Measurements from ENCODE around the gene GTF2H2C.
"Not testable (repeated sequence)": the region's sequence is repeated elsewhere in the genome, so short reads cannot be mapped to it uniquely, and the experiment has no call there.

GTF2H2C gene

DNA sequence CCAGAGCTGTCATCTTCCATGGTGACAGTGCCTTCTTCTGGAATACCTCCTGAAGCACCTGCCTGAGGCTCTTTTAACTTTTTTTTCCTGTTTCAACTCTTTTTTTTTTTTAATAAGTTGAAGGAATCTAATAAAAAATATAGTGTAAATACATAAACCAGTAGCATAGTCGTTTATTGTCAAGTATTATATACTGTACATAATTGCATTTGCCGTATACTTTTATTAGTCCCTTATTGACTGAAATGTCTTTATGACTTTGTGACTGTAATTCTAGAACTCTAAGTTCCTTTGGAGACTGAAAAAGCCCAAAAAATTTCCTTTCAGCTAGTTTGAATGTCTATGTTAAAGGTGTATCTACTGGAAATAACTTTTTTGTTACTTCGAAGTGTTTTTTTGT is 22.1 kb upstream of the GTF2H2C start:
- not testable (repeated sequence) for H3K36me3 Mint-ChIP-seq (ENCODE audit: low read depth)

DNA sequence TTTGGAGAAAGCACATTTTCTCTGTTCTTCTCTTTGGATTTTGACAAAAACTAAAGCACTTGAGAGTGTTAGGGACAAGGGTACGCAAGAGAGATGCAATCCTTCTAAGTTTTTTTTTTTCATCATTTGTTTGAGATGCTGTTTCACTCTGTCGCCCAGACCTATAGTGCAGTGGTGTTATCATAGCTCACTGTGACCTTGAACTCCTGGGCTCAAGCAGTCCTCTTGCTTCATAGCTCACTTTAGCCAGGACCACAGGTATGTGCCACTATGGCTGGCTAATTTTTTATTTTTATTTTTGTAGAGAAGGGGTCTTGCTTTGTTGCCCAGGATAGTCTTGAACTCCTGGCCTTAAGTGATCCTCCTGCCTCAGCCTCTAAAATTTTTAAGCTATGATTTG is 21.3 kb upstream of the GTF2H2C start:
- not testable (repeated sequence) for H3K27ac Mint-ChIP-seq; H3K9me3 Mint-ChIP-seq; DNase-seq; H3K4me3 Mint-ChIP-seq; H3K27me3 Mint-ChIP-seq; H3K36me3 Mint-ChIP-seq (ENCODE audit: low read depth); H3K4me1 Mint-ChIP-seq (ENCODE audit: low read depth)

More for the DNA sequence above, 22.1 kb upstream of the GTF2H2C start:
- H3K9me3 Mint-ChIP-seq; H3K27ac Mint-ChIP-seq; H3K4me1 Mint-ChIP-seq (ENCODE audit: low read depth); H3K4me3 Mint-ChIP-seq; H3K27me3 Mint-ChIP-seq; DNase-seq: not testable (repeated sequence)

DNA sequence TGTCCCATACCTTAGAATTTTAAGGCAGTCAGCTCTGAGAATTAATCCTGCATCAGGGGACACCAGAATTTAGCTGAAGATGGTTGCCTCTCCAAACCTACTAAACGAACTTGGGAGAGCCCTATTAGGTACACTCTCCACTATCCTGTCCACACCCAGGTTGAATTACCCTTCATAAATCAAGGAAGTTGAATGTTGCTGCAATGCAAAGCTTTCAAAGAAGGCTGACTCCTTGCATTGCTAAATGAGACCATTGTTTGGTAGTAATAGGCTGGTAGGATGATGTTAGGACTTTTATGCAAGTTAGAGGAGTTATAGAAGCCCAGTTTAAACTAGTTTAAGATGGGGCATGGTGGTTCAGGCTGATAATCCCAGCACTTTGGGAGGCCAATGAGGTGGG is 18.6 kb upstream of the GTF2H2C start:
- not testable (repeated sequence) for H3K27ac Mint-ChIP-seq; H3K4me1 Mint-ChIP-seq (ENCODE audit: low read depth); H3K27me3 Mint-ChIP-seq; H3K9me3 Mint-ChIP-seq; H3K4me3 Mint-ChIP-seq; DNase-seq; H3K36me3 Mint-ChIP-seq (ENCODE audit: low read depth)

DNA sequence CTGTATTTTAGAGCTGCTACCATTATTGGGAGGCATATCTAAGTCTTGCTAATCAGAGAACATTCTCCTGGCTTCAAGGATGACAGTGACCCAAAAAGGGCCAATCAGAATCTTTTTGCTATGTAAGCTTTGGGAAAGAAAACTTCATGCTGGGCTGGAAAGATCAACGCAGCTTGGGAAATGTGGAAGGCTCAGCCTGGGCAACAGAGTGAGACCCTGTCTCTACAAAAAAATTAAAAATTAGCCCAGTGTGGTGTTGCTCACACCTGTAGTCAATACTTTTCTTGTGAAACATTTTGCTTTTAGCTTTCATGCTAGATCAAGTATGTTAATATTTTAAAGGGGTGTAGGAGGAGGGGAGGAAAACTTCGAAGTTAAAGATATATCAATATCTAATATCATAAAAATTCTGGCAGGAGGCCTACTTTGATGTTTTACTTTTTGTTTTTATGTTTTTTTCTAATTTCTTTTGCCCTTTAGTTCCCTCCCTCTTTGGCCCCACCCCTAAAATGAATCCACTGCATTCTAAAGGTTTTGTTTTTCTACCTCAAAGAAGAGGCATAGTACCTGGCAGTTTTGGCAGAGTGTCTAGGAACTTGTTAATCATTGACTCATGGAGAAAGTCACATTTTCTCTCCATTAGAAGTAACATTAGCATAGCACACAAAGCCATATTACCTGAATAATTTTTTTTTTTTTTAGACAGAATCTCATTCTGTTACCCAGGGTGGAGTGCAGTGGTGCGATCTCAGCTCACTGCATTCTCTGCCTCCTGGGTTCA is 17.0 kb upstream of the GTF2H2C start:
- H3K36me3 Mint-ChIP-seq (ENCODE audit: low read depth); H3K27me3 Mint-ChIP-seq; H3K27ac Mint-ChIP-seq; H3K4me1 Mint-ChIP-seq (ENCODE audit: low read depth); H3K4me3 Mint-ChIP-seq; H3K9me3 Mint-ChIP-seq; DNase-seq: not testable (repeated sequence)

DNA sequence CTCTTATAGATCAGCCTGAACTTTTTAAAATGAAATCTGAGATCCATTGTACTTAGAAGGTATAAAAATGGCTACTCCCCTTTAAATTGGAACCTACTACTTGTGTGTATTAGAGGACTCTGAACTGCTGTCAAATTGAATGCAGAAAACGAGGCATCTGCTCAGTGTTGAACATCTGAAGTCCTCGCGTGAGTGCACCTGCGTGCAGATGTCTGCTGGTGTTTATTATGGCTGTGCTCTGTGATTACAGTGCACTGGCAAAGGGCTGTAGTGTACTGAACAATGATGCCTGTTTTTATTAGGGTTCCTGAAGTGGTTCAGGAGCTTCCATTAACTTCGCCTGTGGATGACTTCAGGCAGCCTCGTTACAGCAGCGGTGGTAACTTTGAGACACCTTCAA is 15.4 kb upstream of the GTF2H2C start:
- not testable (repeated sequence) for H3K4me3 Mint-ChIP-seq; H3K9me3 Mint-ChIP-seq; H3K4me1 Mint-ChIP-seq (ENCODE audit: low read depth); H3K27ac Mint-ChIP-seq; DNase-seq; H3K36me3 Mint-ChIP-seq (ENCODE audit: low read depth); H3K27me3 Mint-ChIP-seq

DNA sequence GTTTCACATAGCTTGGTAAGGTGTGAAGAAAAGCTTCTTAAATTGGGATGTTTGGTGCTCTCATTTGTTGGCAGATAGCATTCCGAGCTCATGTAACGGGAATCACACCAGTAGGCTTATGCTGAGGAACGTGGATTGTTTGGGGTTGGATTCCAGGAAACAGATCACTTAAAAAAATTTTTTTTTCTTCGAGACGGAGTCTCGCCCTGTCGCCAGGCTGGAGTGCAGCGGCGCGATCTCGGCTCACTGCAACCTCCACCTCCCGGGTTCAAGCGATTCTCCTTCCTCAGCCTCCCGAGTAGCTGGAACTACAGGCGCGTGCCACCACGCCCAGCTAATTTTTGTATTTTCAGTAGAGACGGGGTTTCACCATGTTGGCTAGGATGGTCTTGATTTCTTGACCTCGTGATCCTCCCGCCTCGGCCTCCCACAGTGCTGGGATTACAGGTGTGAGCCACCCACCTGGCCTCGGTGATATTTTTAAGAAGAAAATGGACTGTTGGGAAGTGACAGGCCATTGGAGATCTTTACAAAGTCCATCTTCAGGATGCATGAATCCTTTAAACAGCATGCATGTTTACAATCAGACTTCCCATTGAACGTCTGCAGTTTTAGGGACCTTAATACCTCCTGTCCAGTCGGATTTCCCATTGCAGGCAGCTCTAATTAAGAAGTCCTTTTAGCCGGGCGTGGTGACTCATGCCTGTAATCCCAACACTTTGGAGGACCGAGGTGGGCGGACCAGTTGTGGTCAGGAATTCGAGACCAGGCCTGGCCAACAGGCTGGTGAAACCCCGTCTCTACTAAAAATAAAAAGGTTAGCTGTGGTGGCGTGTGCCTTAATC is 818 bp downstream of the GTF2H2C start:
- H3K4me1 Mint-ChIP-seq (ENCODE audit: low read depth); H3K9me3 Mint-ChIP-seq; H3K27me3 Mint-ChIP-seq; DNase-seq; H3K27ac Mint-ChIP-seq: not testable (repeated sequence)
- H3K36me3 Mint-ChIP-seq (ENCODE audit: low read depth), result peaks cover 11% of the 10 kb centered on the region
- H3K4me3 Mint-ChIP-seq, result peak overlapping the region; percentile 77

DNA sequence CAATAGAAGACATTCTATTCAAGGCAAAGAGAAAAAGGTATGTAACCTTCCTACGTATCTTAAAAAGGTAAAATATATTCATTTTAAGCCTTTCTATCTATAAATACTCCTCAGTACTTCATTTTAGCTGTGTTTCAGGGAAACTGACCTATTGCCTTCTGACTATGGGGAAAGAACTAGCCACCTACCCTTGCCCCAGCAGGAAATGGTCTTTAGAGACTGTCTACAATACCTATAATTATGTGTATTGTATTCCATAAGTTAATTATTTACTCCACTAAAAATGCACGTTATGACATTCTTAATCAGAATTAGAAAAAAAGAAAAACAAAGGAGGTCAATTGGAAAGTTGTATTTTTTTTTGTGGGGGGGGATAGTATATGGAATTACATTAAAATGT is 6.2 kb downstream of the GTF2H2C start:
- H3K9me3 Mint-ChIP-seq; DNase-seq; H3K4me1 Mint-ChIP-seq (ENCODE audit: low read depth); H3K27ac Mint-ChIP-seq; H3K4me3 Mint-ChIP-seq; H3K27me3 Mint-ChIP-seq: not testable (repeated sequence)
- peaks cover 14% of the 10 kb centered on the region for H3K36me3 Mint-ChIP-seq (ENCODE audit: low read depth)

DNA sequence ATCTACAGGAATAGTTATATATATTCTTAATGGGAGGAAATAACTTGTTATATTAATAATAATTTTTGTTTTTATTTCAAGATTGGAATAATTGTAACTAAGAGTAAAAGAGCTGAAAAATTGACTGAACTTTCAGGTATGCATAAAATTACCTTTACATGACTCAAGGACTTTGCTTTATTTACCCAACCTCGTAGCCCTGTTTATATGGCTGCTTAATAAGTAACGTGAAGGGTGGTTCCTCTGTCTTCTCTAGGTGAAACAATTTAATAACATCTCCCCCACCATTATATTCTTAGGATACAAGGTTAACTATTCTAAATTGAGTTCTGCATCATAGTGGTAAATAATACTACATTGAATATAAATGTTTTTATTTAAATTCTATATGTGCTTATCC is 8.1 kb downstream of the GTF2H2C start:
- not testable (repeated sequence) for H3K4me3 Mint-ChIP-seq; H3K4me1 Mint-ChIP-seq (ENCODE audit: low read depth); H3K27me3 Mint-ChIP-seq; H3K9me3 Mint-ChIP-seq; DNase-seq; H3K27ac Mint-ChIP-seq
- H3K36me3 Mint-ChIP-seq (ENCODE audit: low read depth), result peaks cover 12% of the 10 kb centered on the region

DNA sequence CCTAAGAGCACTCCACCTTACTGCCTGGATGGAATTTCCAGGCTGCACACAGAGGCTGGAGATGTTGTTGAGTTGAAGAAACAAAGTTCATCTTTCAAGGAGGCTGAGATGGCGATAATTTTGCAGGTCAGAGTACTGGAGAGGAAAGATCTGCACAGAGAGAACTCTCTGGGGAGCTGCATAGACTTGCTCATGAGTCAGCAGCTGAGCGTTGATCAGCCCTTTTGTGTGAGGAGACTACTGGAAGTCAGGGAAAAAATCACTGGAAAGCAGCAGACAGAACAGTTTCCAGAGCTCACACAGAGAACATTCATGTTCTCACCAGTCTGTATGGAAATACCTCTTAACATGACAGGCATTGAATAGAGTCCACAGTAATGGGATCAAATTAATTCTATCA is 23.4 kb downstream of the GTF2H2C start:
- H3K27me3 Mint-ChIP-seq; H3K4me3 Mint-ChIP-seq; H3K27ac Mint-ChIP-seq; DNase-seq; H3K9me3 Mint-ChIP-seq; H3K36me3 Mint-ChIP-seq (ENCODE audit: low read depth); H3K4me1 Mint-ChIP-seq (ENCODE audit: low read depth): not testable (repeated sequence)

DNA sequence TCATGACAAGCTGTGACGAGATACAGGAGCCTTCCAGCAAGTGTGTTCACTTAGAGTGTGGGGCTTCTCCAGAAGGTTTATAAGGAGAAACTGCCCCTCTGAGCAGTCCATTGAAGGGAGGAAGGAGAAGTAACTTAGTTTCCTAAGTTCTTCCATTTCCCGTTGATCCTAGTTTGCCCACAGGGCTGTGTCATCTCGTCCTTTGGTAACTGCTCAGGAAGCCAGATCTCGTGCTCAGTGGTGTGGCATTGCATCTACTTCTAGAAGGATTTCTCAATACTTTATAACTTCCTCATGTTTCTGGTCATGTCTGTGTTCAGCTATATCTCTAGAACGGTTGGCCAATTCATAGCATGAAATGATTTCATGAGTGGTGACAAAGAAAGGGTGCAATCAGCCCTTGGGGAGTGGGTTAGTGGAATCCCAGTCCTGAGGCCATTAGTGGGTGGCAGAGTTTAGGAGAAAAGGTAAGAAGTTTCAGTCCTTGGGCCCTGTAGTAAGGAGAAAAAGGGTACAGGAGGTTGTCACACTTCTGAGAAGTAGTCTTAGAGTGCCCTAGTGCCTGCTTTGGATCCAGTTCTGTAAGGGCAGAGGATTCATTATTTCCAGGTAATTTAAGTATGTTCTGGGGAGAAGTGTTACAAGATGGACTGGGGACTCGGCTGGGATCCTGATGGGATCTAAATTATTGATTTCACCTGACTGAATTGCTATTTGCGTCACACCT is 36.3 kb downstream of the GTF2H2C start:
- H3K4me1 Mint-ChIP-seq (ENCODE audit: low read depth); H3K9me3 Mint-ChIP-seq; H3K27ac Mint-ChIP-seq; H3K36me3 Mint-ChIP-seq (ENCODE audit: low read depth); DNase-seq; H3K27me3 Mint-ChIP-seq; H3K4me3 Mint-ChIP-seq: not testable (repeated sequence)

DNA sequence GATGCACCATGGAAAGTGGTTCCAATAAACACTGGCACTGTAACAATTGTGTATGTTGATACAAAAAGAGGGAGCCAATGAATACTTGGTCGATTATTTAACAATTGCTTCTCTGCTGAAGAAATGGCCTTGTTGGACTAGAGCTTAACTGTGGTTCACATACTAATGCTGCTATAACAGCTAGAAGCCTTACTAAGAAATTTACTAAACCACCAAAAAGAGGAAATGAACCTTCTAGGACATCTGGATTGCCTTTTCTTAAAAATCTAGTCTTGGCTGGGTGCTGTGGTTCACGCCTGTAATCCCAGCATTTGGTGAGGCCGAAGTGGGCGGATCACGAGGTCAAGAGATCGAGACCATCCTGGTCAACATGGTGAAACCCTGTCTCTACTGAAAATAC is 42.0 kb downstream of the GTF2H2C start:
- not testable (repeated sequence) for H3K4me3 Mint-ChIP-seq; DNase-seq; H3K4me1 Mint-ChIP-seq (ENCODE audit: low read depth); H3K27me3 Mint-ChIP-seq; H3K9me3 Mint-ChIP-seq; H3K36me3 Mint-ChIP-seq (ENCODE audit: low read depth); H3K27ac Mint-ChIP-seq

DNA sequence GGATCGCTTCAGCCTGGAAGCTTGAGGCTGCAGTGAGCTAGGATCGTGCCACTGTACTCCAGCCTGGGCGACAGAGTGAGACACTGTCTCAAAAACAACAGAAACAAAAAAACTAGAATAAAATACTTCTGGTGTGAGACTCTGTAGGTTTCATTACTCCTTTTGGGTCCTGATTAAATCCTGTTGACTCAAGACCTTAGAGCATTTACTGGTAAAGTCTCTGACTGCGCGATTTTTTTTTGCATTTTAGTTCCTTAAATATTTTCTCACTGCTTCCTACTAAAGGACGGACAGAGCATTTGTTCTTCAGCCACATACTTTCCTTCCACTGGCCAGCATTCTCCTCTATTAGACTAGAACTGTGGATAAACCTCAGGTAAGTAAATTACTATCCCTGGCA is 46.8 kb downstream of the GTF2H2C start:
- H3K4me3 Mint-ChIP-seq; H3K9me3 Mint-ChIP-seq; DNase-seq; H3K36me3 Mint-ChIP-seq (ENCODE audit: low read depth); H3K27me3 Mint-ChIP-seq; H3K4me1 Mint-ChIP-seq (ENCODE audit: low read depth); H3K27ac Mint-ChIP-seq: not testable (repeated sequence)

DNA sequence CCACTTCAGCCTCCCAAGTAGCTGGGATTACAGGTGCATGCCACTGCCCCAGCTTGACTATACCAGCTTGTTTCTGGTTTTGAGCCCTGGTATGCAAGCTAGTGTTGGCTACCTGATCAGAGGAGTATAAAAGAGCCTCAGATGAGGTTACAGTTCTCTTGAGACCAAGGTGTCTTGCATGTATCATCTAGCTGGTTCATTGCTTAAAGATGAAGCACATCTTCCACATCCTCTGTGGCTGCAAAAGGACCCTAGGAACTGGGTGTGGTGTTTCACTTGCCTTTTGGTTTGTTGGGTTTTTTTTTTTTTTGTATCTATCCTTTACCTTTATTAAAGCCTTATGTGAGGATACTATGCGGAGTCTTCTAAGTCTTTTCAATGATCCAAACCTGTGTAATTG is 47.8 kb downstream of the GTF2H2C start:
- H3K4me3 Mint-ChIP-seq; H3K9me3 Mint-ChIP-seq; H3K27me3 Mint-ChIP-seq; H3K4me1 Mint-ChIP-seq (ENCODE audit: low read depth); H3K27ac Mint-ChIP-seq; H3K36me3 Mint-ChIP-seq (ENCODE audit: low read depth); DNase-seq: not testable (repeated sequence)

DNA sequence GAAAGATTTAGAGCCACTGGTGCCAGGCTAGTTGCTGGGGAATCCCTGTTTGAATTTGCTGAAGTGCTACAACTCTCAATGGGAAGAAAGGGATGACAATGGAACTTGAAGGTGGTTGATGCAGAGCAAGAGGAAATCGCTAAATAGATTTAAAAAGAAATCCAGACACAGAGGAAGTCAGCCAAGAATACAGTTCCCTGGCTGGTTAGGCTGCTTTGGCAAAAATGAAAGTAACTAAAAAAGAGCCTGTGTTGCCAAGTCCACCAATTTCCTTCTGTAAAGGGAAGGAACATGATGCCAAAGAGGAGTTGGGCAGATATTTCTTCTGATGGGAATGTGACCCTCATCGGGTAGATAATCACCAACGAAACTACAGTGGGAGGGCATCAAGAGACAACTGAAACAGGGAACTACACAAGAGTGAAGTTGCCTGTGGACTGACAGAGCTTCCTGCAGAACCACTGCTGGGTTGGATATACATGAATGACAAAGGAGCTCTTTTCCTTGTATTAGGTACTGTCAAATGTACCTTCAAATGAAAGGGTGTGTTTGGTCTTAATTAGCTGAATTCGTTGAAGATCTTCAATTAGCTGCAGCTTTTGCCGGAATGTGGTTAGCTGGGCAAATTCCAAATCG is 49.0 kb downstream of the GTF2H2C start:
- H3K9me3 Mint-ChIP-seq; H3K36me3 Mint-ChIP-seq (ENCODE audit: low read depth); H3K27ac Mint-ChIP-seq; H3K4me3 Mint-ChIP-seq; H3K4me1 Mint-ChIP-seq (ENCODE audit: low read depth); H3K27me3 Mint-ChIP-seq; DNase-seq: not testable (repeated sequence)

DNA sequence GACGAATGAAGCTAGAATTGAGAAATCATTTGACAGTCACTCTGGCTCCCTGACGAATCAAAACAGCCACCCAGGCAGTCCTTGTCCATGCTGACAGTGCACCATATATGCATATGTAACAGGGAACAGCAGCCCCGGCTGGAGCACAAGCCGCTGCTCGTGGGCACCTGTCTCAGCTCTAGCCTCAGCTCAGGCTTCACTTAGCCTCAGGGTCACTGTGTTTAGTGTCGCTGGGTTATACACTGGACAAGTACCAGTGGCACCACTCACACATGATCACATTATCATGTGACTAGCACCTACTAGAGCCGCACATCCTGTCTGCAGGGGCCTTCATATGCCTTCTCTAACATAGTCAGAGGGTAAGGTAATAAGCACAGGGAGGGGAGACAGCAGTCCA is 54.9 kb downstream of the GTF2H2C start:
- not testable (repeated sequence) for H3K4me1 Mint-ChIP-seq (ENCODE audit: low read depth); H3K27me3 Mint-ChIP-seq

More for the DNA sequence above, 54.9 kb downstream of the GTF2H2C start:
- H3K9me3 Mint-ChIP-seq; H3K27ac Mint-ChIP-seq; H3K4me3 Mint-ChIP-seq; DNase-seq; H3K36me3 Mint-ChIP-seq (ENCODE audit: low read depth): not testable (repeated sequence)
